Mesodermal cell (in vitro differentiated cells): ENCODE data around the gene C2orf72.
"Not testable (repeated sequence)": the region's sequence is repeated elsewhere in the genome, so short reads cannot be mapped to it uniquely, and the experiment has no call there.

Source experiments
- H3K27ac ChIP-seq: 2 replicates; pipeline ENCODE4 v1.7.0; 2013; ENCODE audit warnings: mild to moderate bottlenecking, low read depth, low read length, moderate library complexity; ENCODE audit not compliant: severe bottlenecking
- H3K36me3 ChIP-seq: 2 replicates; pipeline ENCODE4 v1.7.1; 2013; ENCODE audit warnings: mild to moderate bottlenecking, low read length, moderate library complexity; ENCODE audit not compliant: control insufficient read depth, insufficient read depth
- H3K4me1 ChIP-seq: one replicate; pipeline ENCODE4 v1.7.1; 2013; ENCODE audit warnings: mild to moderate bottlenecking, low read length; ENCODE audit not compliant: insufficient read depth, control insufficient read depth, poor library complexity, severe bottlenecking
- H3K4me3 ChIP-seq: 2 replicates; pipeline ENCODE4 v1.7.0; 2013; ENCODE audit warnings: low read length, control low read depth, mild to moderate bottlenecking; ENCODE audit not compliant: insufficient read depth, poor library complexity, severe bottlenecking; ENCODE audit errors: extremely low read depth
- H3K9me3 ChIP-seq: 2 replicates; pipeline ENCODE4 v1.7.1; 2013; ENCODE audit warnings: mild to moderate bottlenecking, low read length, moderate library complexity; ENCODE audit not compliant: control insufficient read depth
- WGBS, 2 experiments: methylation state at CpG; one replicate each; pipeline ENCODE4 v1.1.5; 2013; ENCODE audit warnings: missing lambda C conversion rate in 2 of 2; ENCODE audit not compliant: insufficient coverage in 2 of 2; 5-methylcytosine and 5-hydroxymethylcytosine counted together

Gene C2orf72

DNA sequence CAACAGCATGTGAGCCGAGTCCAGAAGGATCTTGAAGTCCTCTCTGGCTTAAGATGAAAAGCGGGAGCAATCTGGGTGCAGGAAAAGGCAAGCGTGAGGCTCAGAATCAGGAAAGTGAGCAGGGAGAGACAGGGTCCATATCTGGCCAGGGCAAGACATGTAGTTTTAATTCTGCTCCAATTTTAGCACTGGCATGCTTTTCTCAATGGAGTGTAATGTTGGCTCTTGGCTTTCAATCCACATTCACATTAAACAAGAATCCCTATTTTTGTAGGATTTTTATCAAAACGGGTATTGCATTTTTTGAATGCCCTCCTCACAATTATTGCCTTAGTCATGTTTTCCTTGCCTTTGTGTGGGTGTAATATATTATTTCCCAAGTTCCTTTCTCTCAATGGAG, 35.4 kb upstream of the C2orf72 start:
- Histone ChIP-seq H3K4me3 (no peak overlapping the region), H3K36me3 (no peaks in the 10 kb centered on the region), H3K4me1 (no peaks in the 10 kb centered on the region), H3K9me3 (no peaks in the 10 kb centered on the region), H3K27ac (no peak overlapping the region)
- 64 to 72% methylated on average over 3 of the region's 4 CpGs for WGBS, 2 experiments

GRCh38 chr2:231002641-231003040, 34.7 kb upstream of the C2orf72 start:
- no peak overlapping the region for H3K4me3 ChIP-seq
- WGBS, 2 experiments = 85 to 91% methylated on average over 7 to 8 of the region's 10 CpGs

GRCh38 chr2:231003186-231003585, 34.1 kb upstream of the C2orf72 start:
- H3K36me3 ChIP-seq = no peaks in the 10 kb centered on the region
- H3K4me3 ChIP-seq = no peak overlapping the region
- no peaks in the 10 kb centered on the region for H3K4me1 ChIP-seq
- H3K9me3 ChIP-seq = no peaks in the 10 kb centered on the region
- no peak overlapping the region for H3K27ac ChIP-seq
- WGBS, 2 experiments = 89% methylated on average over 2 of the region's 2 CpGs; no CpG with 5 or more reads in 1 of the 2 experiments

More at GRCh38 chr2:231002641-231003040, 34.7 kb upstream of the C2orf72 start:
- H3K27ac ChIP-seq = no peak overlapping the region
- H3K9me3 ChIP-seq = no peaks in the 10 kb centered on the region
- H3K36me3 ChIP-seq = no peaks in the 10 kb centered on the region
- no peaks in the 10 kb centered on the region for H3K4me1 ChIP-seq

- H3K27ac ChIP-seq, H3K4me3 ChIP-seq, H3K36me3 ChIP-seq, H3K4me1 ChIP-seq, H3K9me3 ChIP-seq: not testable (repeated sequence)
Measured at GRCh38 chr2:231004930-231005329, 32.4 kb upstream of the C2orf72 start.

GRCh38 chr2:231007286-231008098, 29.8 kb upstream of the C2orf72 start:
- WGBS, 2 experiments = 80 to 83% methylated on average over 8 of the region's 10 CpGs
- no peaks in the 10 kb centered on the region for H3K4me1 ChIP-seq

DNA sequence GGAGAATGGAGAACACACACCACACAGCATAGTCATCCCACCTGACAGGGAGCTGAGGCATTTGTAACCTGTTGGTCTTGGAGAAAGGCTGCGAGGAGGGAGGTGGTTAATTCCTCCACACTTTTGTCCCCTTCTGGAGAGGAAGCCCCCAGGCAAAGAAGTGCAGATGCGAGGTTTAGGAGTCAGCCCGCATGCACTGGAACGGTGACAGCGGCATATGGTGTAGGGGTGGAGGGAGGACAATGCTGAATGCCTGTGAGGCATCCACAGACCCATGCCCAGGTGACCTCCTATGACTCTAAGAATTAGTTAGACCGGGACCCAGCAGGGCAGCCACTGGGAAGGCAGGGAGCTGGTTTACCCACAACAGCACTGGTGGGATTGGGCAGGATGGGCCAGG, 29.2 kb upstream of the C2orf72 start:
- H3K4me3 ChIP-seq = no peak overlapping the region
- 85 to 100% methylated on average over 3 of the region's 6 CpGs for WGBS, 2 experiments
- no peaks in the 10 kb centered on the region for H3K36me3 ChIP-seq
- H3K4me1 ChIP-seq = no peaks in the 10 kb centered on the region
- no peak overlapping the region for H3K27ac ChIP-seq
- H3K9me3 ChIP-seq = no peaks in the 10 kb centered on the region

More at GRCh38 chr2:231007286-231008098, 29.8 kb upstream of the C2orf72 start:
- Histone ChIP-seq H3K4me3 (no peak overlapping the region), H3K9me3 (no peaks in the 10 kb centered on the region), H3K27ac (no peak overlapping the region), H3K36me3 (no peaks in the 10 kb centered on the region)

- Histone ChIP-seq H3K4me1 (no peaks in the 10 kb centered on the region), H3K36me3 (no peaks in the 10 kb centered on the region), H3K9me3 (no peaks in the 10 kb centered on the region), H3K4me3 (no peak overlapping the region), H3K27ac (no peak overlapping the region)
- 83 to 90% methylated on average over 7 to 11 of the region's 14 CpGs for WGBS, 2 experiments
Measured at GRCh38 chr2:231009236-231009919, 27.9 kb upstream of the C2orf72 start.

DNA sequence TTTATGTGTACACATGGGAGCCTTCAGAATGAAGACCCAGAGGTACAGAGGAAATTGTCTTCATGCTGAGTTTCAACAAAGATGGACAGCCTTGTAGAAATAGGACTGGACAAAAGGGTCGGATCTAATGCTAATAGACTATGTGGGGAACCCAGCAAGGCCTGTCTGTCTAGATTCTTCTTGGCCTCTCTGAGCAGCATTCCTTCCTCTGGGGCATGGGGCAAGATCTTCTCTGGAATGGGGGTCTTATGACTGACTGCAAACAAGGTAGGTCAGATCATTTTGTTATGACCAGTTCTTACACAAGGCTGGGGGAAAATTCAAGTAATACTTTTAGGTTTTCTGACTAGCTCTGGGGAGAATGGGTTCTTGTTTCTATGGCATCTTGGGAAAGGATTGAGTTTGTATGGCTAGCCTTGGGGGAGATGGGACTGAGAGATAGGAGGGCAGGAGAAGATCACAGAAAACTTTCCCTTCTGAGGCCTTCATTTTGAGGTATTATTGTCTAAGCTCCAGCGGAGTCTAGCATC, 27.1 kb upstream of the C2orf72 start:
- Histone ChIP-seq H3K4me3 (no peak overlapping the region), H3K36me3 (no peaks in the 10 kb centered on the region), H3K9me3 (no peaks in the 10 kb centered on the region), H3K27ac (no peak overlapping the region), H3K4me1 (no peaks in the 10 kb centered on the region)
- 67 to 71% methylated on average over 2 of the region's 2 CpGs for WGBS, 2 experiments

GRCh38 chr2:231011526-231011925, 25.8 kb upstream of the C2orf72 start:
- 71 to 89% methylated on average over 2 of the region's 2 CpGs for WGBS, 2 experiments
- Histone ChIP-seq H3K36me3 (no peaks in the 10 kb centered on the region), H3K9me3 (no peaks in the 10 kb centered on the region), H3K4me1 (no peaks in the 10 kb centered on the region), H3K27ac (no peak overlapping the region), H3K4me3 (no peak overlapping the region)

DNA sequence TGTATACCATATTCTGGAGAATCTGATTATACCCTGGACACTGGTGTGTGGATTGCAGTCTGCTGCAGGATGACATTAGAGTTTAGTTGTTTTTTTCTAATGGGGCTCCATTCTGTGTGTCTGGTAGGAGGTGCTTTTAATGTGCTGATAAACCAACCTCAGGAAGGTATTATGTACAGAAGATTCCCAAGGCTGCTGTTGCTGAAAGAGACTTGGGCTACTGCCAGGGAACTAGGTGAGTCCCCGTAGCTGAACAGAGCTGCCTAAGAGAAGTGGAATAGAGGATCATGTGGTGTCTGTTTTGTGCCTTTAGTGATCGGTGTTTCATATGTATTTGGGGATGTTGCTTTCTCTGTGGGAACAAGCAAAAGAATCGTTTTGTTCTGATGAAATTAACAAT, 24.9 kb upstream of the C2orf72 start:
- Histone ChIP-seq H3K9me3 (no peaks in the 10 kb centered on the region), H3K4me1 (no peaks in the 10 kb centered on the region), H3K27ac (no peak overlapping the region), H3K4me3 (no peak overlapping the region), H3K36me3 (no peaks in the 10 kb centered on the region)
- 82 to 100% methylated on average over 1 to 2 of the region's 3 CpGs for WGBS, 2 experiments

DNA sequence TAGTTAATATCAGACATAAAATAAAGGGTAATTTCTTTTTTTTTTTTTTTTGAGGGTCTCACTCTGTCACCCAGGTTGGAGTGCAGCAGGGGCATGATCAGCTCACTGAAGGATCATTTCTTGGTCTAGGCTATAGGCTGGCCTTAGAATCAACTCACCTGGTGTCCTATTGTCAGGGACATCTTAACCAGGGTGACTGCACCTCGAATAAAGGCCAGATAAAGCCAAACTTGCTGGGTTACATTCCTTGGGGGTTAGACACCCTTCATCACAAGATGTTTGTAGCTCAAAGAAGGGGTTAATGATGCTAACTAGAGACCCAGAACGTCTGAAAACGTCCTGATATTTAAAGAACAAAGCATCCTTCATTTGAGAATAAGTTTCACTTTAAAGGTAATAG, 23.5 kb upstream of the C2orf72 start:
- no peaks in the 10 kb centered on the region for H3K9me3 ChIP-seq
- H3K4me1 ChIP-seq = no peaks in the 10 kb centered on the region
- no peaks in the 10 kb centered on the region for H3K36me3 ChIP-seq
- H3K4me3 ChIP-seq = no peak overlapping the region
- WGBS, 2 experiments = 80 to 83% methylated on average over 1 of the region's 3 CpGs
- H3K27ac ChIP-seq = no peak overlapping the region
